HepG2 (cell line): Measurements from ENCODE around the gene CNTN4.

Experiments used
- ATF2 ChIP-seq: sonication (generic); formaldehyde crosslinking; IDR thresholded peaks from 2 replicates; pipeline ENCODE4 v1.4.0; 2020; ENCODE audit warnings: missing genetic modification reagents
- ATF3 ChIP-seq: sonication (generic); formaldehyde crosslinking; IDR thresholded peaks from 2 replicates; pipeline ENCODE4 v1.4.0; 2020; ENCODE audit warnings: missing genetic modification reagents
- CTCF ChIP-seq: sonication (generic); formaldehyde crosslinking; IDR thresholded peaks from 2 replicates; pipeline ENCODE4 v1.5.0; 2020; ENCODE audit warnings: mild to moderate bottlenecking, missing genetic modification reagents, moderate library complexity
- EED ChIP-seq: sonication (generic); formaldehyde crosslinking; IDR thresholded peaks from 2 replicates; pipeline ENCODE4 v1.5.0; 2020; ENCODE audit warnings: mild to moderate bottlenecking, missing genetic modification reagents
- FOSL2 ChIP-seq: sonication (generic); formaldehyde crosslinking; IDR thresholded peaks from 2 replicates; pipeline ENCODE4 v1.4.0; 2020; ENCODE audit warnings: missing genetic modification reagents
- FOXM1 ChIP-seq: sonication (generic); formaldehyde crosslinking; IDR thresholded peaks from 2 replicates; pipeline ENCODE4 v1.5.0; 2020; ENCODE audit warnings: missing genetic modification reagents
- HDAC1 ChIP-seq: sonication (generic); formaldehyde crosslinking; IDR thresholded peaks from 2 replicates; pipeline ENCODE4 v1.5.1; 2020; ENCODE audit warnings: mild to moderate bottlenecking, missing genetic modification reagents
- POLR2A ChIP-seq, 2 experiments: IDR thresholded peaks; 2 replicates each; pipeline ENCODE4 v1.6.1; 2011; ENCODE audit warnings: low read depth in 2 of 2, low read length in 2 of 2, mild to moderate bottlenecking in 1 of 2, moderate library complexity in 1 of 2; ENCODE audit not compliant: insufficient read depth in 1 of 2
- POLR2AphosphoS5 ChIP-seq: IDR thresholded peaks from 2 replicates; pipeline ENCODE4 v1.6.1; 2012; ENCODE audit warnings: low read depth, low read length
- REST ChIP-seq, 2 experiments: IDR thresholded peaks; 2 replicates each; pipeline ENCODE4 v1.6.1; 2011 to 2012; ENCODE audit warnings: low read length in 2 of 2, borderline replicate concordance in 1 of 2, low read depth in 1 of 2, mild to moderate bottlenecking in 1 of 2, moderate library complexity in 1 of 2
- TFAP4 ChIP-seq: sonication (generic); IDR thresholded peaks from 2 replicates; pipeline ENCODE4 v1.6.1; 2016; ENCODE audit warnings: low read depth, borderline replicate concordance
- YY1 ChIP-seq: IDR thresholded peaks from 2 replicates; pipeline ENCODE4 v1.6.1; 2011; ENCODE audit warnings: low read length, low read depth, moderate library complexity, mild to moderate bottlenecking; ENCODE audit not compliant: insufficient read depth, insufficient replicate concordance
- ZBTB46 ChIP-seq: sonication (generic); formaldehyde crosslinking; IDR thresholded peaks from 2 replicates; pipeline ENCODE4 v1.4.0; 2020; ENCODE audit warnings: mild to moderate bottlenecking, missing genetic modification reagents, borderline replicate concordance

- no peak for TF ChIP-seq ZBTB46 (CRISPR knock-in tag)
- TF ChIP-seq POLR2A (IDR thresholded peaks at IDR 0.05; ENCODE audit: insufficient read depth in 1 of 2, low read depth in 2 of 2, low read length in 2 of 2), result no peak
- TF ChIP-seq YY1, result no peak
- TF ChIP-seq CTCF (CRISPR knock-in tag), result no peak
- TF ChIP-seq FOSL2, result no peak
- no peak for TF ChIP-seq TFAP4
- TF ChIP-seq ATF2, result no peak
- TF ChIP-seq REST (IDR thresholded peaks at IDR 0.05; ENCODE audit: borderline replicate concordance in 1 of 2, low read depth in 1 of 2, low read length in 2 of 2), result no peak
- no peak for TF ChIP-seq ATF3 (CRISPR knock-in tag)
- TF ChIP-seq EED (CRISPR knock-in tag), result no peak
- no peak for TF ChIP-seq POLR2AphosphoS5
- TF ChIP-seq HDAC1, result no peak
- TF ChIP-seq FOXM1 (CRISPR knock-in tag), result no peak
Observed at GRCh38 chr3:2879023-2879422, 780.4 kb downstream of the CNTN4 start.
